ENCODE results near the gene OR4P4.

OR4P4 gene

DNA sequence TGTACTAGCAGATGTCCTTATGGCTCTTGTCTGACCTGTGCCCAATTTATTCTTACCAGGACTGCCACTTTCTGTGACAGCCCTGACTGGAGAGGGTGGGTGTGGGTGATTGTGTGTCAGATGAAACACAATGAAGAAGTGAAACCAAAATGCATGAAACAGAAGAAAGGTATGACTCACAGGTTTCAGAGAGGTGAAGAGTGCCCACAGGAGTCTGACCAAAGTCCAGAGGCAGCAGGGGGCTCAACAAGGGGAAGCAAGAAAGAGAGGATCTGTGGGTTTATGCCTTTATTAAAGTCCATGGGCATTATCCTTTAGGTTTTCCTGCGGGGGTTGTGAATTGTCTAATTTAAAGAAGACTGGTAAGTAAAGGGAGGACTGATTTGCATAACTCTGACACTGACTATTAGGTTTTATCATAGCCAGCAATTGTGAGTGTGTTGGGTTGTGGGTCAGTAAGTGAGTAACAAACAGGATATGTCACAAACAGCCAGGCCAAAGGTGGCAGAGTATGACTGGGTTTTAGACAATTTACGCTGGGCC lies 23.2 kb downstream of the OR4P4 start:
- DNase-seq, result no peak
- Histone ChIP-seq H3K27ac (no peak overlapping the region), H3K36me3 (replicated peaks) (no peaks in the 10 kb centered on the region), H3K27me3 (replicated peaks) (no peaks in the 10 kb centered on the region), H3K4me3 (ENCODE audit: low read depth, low read length) (no peak overlapping the region)
- no peak for TF ChIP-seq CTCF (IDR thresholded peaks at IDR 0.05; ENCODE audit: low read depth, low read length, missing control alignments)
- in situ Hi-C loops (cut with HindIII; ENCODE audit: low pct_ligation_motif_present, low sequenced_read_pairs), result no loop called here

DNA sequence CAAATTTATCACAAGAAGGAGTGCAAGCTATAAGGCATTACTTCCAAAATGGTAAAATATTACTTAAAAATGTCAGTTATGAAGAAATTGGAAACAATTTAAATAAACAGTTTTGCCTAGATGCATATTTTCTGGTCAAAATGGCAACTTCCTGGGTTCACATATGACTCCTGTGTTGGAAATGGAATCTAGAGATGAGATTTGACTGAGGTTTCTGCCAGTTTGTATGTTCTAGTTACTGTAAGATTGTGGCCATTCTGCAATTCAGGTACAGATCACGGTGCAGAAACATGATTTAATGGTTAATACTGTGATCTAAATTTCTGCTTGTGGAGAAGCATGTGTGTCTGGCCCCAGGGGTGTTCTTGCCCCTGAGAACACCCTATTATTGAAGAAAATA lies 23.7 kb downstream of the OR4P4 start:
- no peak for TF ChIP-seq CTCF (IDR thresholded peaks at IDR 0.05; ENCODE audit: low read depth, low read length, missing control alignments)
- Histone ChIP-seq H3K36me3 (replicated peaks) (no peaks in the 10 kb centered on the region), H3K27ac (no peak overlapping the region), H3K4me3 (ENCODE audit: low read depth, low read length) (no peak overlapping the region), H3K27me3 (replicated peaks) (no peaks in the 10 kb centered on the region)
- in situ Hi-C loops (cut with HindIII; ENCODE audit: low pct_ligation_motif_present, low sequenced_read_pairs), result no loop called here
- DNase-seq, result no peak

DNA sequence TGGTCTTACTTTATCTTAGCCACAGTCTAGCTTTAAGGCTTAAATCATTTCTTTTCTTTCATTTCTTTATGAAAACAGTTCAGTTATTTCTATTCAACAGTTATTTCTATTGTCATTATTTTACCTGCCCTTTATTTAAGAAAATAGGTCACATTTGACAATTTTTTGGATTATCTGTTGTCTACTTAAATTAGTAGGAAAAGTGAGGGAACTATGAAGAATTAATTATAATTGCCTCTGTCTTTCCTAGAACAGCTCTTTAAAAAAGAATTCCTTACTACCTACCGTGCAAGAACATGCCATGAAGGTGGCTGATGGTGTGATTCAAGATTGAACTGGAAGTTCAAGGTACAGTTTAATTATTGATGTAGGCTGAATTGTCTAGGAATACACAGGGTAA lies 27.0 kb downstream of the OR4P4 start, which contains the start of gene OR4C6:
TSS of gene OR4C6 (plus strand) at position 301 of the 400 bp plus-strand sequence. CDS start 2,966 bp downstream, outside the sequence.
- Histone ChIP-seq H3K27me3 (replicated peaks) (no peaks in the 10 kb centered on the region), H3K4me3 (ENCODE audit: low read depth, low read length) (no peak within 1 kb of the TSS), H3K27ac (no peak within 1 kb of the TSS), H3K36me3 (replicated peaks) (no peaks in the 10 kb centered on the region)
- in situ Hi-C loops (cut with HindIII; ENCODE audit: low pct_ligation_motif_present, low sequenced_read_pairs), result no loop called here
- no peak for TF ChIP-seq CTCF (IDR thresholded peaks at IDR 0.05; ENCODE audit: low read depth, low read length, missing control alignments)
- DNase-seq, result no peak

GRCh38 chr11:55669376-55669775 lies 34.5 kb downstream of the OR4P4 start:
- no peak for TF ChIP-seq CTCF (IDR thresholded peaks at IDR 0.05; ENCODE audit: low read depth, low read length, missing control alignments)
- in situ Hi-C loops (cut with HindIII; ENCODE audit: low pct_ligation_motif_present, low sequenced_read_pairs), result no loop called here

DNA sequence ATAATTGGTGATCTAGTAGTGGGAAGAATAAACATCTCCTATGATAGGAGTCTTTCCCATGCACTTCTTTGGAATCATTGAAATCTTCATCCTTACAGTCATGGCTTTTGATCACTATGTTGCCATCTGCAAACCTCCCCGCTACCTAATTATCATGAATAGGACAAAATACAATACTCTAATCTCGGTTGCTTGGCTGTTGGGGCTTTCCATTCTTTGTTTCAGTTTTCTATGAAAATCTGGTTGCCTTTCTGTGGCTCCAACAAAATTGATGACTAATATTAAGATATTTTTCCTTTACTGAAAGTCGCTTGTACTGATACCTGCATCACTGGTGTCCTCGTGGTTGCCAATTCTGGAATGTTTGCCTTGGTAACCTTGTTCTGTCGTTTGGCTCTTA lies 38.9 kb downstream of the OR4P4 start:
- TF ChIP-seq CTCF (IDR thresholded peaks at IDR 0.05; ENCODE audit: low read depth, low read length, missing control alignments), result no peak

More at GRCh38 chr11:55669376-55669775, 34.5 kb downstream of the OR4P4 start:
- DNase-seq, result no peak
- Histone ChIP-seq H3K27me3 (replicated peaks) (no peaks in the 10 kb centered on the region), H3K4me3 (ENCODE audit: low read depth, low read length) (no peak overlapping the region), H3K36me3 (replicated peaks) (no peaks in the 10 kb centered on the region), H3K27ac (no peak overlapping the region)

More for the DNA sequence above, 38.9 kb downstream of the OR4P4 start:
- in situ Hi-C loops (cut with HindIII; ENCODE audit: low pct_ligation_motif_present, low sequenced_read_pairs), result no loop called here
- DNase-seq, result no peak
- Histone ChIP-seq H3K4me3 (ENCODE audit: low read depth, low read length) (no peak overlapping the region), H3K36me3 (replicated peaks) (no peaks in the 10 kb centered on the region), H3K27ac (no peak overlapping the region), H3K27me3 (replicated peaks) (no peaks in the 10 kb centered on the region)

All from brain microvascular endothelial cell (primary cell).